GM19043 (cell line): ENCODE data around the gene PSG3.
"Not testable (repeated sequence)": the region's sequence is repeated elsewhere in the genome, so short reads cannot be mapped to it uniquely, and the experiment has no call there.

Experiments
- ATAC-seq: cut with Tn5 transposase; IDR thresholded peaks from one replicate; pipeline ENCODE4 v1.9.1; 2021; ENCODE audit warnings: low read depth; ENCODE audit not compliant: unreplicated experiment

PSG3 gene

DNA sequence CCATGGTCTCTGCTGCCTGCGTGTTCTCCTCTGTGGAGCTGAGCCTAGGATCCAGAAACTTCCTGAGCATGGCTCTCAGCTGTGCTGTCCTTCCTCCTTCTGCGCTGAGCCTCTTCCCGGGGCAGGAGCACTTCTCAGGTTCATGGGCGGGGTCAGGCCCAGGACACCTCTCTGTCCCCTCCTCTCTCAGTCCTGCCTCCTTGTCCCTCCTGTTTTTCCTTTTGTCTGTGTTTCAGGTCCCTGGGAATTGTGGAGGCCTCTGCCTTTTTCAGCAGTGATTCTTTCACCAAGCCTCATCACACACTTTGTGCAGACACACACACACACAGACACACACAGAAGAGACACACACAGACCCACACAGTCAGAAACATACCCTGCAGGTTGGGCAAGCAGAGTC is at the start of gene PSG3:
Gene PSG3 (minus strand): TSS at position 101 of the 400 bp plus-strand sequence. CDS start 97 bp downstream, at position 4.
- ATAC-seq: not testable (repeated sequence)

DNA sequence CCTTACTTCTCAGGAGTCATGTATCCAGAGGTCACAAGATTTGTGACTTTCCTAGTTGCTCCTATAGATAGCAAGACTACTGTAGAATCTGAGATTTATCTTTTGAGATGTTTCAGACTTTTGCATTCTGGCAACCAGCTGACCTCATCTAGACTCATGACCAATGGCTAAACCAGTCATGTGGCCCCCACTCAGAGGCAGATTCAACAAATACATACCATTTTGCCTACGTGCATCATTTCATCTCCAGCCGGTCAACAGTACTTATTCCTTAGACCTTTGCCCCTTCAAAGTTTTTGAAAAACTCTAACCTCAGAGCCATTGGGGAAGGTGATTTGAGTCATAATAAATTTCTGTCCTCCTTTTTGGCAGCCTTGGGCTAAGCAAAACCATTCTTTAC is 48.5 kb upstream of the PSG3 start:
- ATAC-seq: not testable (repeated sequence)

DNA sequence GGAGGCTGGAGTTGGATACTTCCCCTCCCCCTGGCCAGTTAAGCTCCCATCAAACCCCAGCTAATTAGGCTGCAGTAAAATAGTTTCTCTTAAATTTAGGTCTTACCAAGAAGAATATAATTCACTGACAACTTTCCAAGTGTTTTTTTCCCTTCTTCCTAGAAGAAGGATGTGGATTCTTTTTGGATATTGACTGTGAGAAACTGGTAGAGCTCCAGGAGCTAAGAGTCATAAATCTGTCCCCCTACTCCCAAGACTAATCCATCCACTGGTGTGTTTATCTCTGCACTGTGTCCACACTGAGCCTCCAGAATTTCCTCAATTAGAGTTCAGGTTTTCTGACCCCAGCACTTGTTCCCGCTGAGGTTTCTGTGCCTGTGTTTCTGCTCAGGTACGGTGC is 47.5 kb upstream of the PSG3 start:
- not testable (repeated sequence) for ATAC-seq

DNA sequence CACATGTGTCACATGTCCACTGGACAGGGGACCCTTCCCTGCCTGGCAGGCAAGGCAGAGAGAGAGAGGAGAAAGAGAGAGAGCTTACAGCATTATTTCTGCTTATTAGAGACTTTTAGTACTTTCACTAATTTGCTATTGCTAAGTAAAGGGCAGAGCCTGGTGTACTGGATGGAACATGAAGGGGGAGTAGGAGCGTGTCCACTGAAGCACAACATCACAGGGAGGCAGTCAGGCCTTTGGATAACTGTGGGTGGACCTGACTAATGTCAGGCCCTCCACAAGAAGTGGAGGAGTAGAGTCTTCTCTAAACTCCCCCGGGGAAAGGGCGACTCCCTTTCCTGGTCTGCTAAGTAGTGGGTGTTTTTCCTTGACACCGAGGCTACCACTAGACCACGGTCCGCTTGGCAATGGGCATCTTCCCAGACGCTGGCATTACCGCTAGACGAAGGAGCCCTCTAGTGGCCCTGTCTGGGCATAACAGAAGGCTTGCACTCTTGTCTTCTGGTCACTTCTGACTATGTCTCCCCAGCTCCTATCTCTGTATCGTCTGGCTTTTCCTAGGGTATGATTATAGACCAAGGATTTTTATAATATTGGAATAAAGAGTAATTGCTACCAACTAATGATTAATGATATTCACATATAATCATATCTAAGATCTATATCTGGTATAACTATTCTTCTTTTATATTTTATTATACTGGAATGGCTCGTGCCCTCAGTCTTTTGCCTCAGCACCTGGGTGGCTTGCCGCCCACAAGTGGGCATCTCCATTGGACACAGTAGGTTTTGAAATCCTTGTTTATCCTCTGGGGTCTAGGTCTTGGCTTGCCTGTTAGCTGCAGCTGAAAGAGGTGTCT is 36.7 kb upstream of the PSG3 start:
- not testable (repeated sequence) for ATAC-seq

DNA sequence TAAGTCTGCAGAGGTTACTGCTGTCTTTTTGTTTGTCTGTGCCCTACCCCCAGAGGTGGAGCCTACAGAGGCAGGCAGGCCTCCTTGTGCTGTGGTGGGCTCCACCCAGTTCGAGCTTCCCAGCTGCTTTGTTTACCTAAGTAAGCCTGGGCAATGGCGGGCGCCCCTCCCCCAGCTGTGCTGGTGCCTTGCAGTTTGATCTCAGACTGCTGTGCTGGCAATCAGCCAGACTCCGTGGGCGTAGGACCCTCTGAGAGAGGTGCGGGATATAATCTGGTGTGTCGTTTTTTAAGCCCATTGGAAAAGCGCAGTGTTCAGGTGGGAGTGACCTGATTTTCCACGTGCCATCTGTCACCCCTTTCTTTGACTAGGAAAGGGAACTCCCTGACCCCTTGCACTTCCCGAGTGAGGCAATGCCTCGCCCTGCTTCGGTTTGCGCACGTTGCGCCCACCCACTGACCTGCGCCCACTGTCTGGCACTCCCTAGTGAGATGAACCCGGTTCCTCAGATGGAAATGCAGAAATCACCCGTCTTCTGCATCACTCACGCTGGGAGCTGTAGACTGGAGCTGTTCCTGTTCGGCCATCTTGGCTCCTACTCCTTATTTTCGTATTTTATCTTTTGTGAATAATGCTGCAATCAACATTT is 34.4 kb upstream of the PSG3 start:
- ATAC-seq: not testable (repeated sequence)

DNA sequence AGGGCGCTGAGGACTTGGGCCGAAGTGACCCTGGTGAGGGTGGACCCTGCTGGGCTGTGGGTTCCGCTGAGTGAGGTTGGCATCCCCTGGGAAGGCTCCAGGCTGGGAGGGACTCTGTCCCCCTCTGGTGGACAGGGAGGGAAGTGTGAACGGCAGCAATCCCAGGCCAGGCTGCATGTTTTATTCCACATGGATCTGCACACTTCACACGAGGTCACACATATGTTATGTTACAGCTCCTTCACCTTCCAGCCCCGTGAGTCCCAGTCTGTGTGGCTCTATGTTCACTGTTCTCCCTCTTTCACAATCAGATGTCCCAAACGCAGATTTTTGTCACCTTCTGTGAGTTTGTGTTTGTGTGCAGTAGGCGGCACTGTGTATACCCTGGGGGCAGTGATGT is 27.0 kb upstream of the PSG3 start:
- ATAC-seq: not testable (repeated sequence)

DNA sequence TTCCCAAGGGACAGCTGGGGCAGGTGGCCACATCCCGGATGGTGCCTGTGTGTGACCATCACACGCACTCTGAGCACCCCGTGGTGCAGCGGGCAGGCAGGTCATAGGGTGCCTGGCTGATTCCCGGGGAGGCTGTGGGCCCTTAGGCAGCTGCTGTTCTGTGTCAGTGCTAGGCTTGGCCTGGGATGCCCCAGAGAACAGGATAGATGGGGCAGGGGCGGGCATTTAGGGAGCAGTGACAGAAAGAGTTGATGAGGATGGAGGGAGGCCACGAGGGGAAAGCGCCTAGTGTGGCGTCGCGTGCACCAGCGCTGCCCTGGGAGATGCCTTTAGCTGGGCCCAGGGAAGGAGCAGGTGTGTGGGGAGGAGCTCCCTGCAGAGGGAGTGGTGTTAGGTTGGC is 26.6 kb upstream of the PSG3 start:
- not testable (repeated sequence) for ATAC-seq

DNA sequence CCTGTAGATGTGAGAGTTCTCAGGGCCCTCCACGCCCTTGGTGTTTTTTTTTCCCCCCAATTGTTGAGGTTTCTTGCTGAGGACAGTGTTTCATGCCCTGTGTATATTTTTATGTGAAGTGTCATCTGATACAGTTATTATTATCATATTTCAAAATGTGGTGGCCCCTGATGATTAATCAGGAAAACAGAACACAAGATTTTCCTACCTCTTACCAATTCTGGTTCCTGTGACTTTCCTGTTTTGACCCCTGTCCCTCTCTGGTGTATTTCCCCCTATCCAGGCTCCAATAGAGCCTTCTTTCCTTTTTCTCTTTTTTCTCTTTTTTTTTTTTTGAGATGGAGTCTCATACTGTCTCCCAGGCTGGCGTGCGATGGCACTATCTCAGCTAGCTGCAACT is 24.6 kb upstream of the PSG3 start:
- no peak for ATAC-seq

DNA sequence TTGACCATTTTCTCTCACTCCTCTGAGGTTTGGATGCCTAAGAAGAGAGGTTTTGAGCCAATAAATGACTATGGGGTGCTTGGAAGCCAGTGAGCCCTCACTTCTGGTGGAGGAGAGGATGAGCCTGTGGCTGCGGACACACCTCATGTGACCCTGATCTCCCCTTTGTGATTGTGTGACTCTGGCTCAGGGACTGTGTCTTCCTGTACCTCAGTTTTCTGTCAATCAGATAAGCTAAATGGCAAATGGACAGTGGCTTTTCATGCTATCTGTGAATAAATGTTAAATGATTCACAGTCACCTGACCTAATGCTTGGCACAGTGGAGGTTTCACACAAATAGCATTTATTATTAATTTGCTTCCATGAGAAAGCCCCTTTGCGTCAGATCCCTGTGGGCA is 22.5 kb upstream of the PSG3 start:
- ATAC-seq: no peak

DNA sequence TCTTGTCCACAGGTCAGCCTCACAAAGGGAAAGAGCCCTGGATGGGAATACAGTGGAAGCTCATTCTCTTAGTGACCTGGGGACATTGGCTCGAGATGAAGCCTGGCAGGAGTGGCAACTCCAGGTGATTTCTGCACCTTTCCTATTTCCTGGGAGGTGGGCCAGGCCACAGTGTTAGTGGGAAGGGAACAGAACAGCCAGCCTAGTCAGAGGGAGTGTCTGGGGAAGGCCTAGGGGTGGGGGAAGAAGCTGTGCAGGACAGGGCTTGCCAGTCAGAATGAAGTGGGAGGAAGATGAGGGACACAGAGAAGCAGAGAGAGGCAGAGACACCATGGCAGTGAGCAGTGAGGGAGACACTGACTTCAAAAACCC is 21.6 kb upstream of the PSG3 start:
- not testable (repeated sequence) for ATAC-seq

DNA sequence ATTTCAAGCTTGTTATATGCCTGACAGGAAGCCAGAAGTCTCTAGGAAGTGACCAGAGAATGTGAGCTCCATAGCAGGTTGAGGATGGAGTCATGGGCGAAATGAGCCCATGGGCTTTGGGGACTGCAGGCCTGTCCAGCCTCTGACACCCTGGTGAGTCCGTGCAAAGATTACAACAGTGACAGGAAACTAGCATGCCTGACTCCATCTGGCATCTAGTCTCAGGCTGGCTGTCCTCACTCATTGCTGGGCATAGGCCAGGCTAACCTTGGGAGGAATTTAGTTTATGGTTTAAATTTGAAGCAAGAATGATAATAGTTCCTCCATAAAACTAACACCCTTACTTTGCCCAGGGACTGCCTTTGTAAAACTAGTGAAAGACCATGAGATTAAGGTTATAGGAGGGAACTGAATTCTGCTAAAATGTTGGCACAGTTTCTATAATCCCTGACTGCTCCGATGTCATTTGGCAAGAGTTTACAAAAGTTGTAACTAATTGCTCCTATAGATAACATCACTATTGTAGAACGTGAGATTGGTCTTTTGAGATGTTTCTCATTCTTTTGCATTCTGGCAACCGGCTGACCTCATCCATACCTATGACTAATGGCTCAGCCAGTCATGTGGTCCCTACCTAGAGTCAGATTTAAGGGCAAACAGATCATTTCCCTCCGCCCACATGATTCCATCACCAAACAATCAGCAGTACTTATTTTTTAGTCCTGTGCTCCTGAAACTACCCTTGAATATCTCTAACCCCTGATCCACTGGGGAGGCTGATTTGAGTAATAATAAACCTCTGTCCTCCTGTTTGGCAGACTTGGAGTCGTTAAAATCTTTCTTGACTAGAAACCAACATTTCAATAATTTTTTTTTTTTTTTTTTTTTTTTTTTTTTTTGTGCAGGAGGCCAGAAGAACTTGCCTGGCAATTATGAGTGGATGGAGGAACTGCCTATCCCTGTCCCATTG is 21.0 kb upstream of the PSG3 start:
- ATAC-seq: not testable (repeated sequence)

DNA sequence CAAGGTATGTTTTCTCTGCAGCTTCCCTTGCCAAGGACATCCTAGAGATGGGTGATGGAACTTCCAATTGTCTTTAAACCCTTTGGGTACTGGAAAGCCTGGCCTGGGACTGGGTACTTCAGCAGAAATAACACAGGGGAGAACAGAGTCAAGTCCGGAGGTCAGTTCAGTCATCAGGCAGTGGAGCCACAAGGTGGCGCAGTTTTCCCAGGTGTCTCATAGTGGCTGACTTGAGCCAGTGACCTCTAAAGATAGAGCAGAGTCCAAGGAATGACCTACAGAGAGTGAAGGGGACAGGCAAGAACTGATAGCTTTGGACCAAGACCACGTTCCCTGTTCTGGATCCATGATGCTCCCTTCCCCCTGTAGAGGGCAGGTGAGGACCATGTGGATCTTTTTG is 18.4 kb upstream of the PSG3 start:
- ATAC-seq: not testable (repeated sequence)

DNA sequence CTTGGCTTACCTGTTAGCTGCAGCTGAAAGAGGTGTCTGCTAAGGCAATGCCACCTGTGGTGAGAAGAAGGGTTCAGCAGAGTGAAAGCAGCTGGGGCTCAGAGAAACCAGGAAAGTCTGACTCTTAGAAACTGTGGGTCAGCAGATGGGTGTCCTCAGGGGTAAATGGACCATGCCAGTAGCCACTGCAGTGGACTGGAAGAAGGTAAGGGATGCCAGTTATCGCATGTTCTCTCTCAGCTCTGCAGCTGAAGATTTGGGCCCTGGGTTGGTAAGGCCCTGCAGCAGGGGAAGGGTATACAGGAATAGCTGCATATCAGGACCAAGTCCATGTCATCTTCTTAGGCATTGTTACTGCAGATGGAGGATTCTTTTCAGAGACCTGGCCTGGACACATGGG is 12.0 kb upstream of the PSG3 start:
- not testable (repeated sequence) for ATAC-seq

DNA sequence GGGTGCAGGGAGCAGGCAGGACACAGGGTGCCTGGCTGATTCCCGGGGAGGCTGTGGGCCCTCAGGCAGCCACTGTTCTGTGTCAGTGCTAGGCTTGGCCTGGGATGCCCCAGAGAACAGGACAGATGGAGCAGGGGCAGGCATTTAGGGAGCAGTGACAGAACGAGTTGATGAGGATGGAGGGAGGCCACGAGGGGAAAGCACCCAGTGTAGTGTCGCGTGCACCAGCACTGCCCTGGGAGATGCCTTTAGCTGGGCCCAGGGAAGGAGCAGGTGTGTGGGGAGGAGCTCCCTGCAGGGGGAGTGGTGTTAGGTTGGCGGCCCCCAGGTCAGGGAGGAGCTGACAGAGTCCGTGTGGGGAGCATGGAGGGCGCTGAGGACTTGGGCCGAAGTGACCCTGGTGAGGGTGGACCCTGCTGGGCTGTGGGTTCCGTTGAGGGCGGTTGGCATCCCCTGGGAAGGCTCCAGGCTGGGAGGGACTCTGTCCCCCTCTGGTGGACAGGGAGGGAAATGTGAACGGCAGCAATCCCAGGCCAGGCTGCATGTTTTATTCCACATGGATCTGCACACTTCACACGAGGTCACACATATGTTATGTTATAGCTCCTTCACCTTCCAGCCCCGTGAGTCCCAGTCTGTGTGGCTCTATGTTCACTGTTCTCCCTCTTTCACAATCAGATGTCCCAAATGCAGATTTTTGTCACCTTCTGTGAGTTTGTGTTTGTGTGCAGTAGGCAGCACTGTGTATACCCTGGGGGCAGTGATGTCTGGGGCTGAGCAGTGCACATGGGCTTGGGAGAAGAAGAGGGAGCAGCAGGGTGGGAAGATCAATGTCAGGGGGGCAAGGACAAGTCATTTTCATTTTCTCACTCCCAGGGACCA is 1.7 kb upstream of the PSG3 start:
- ATAC-seq: not testable (repeated sequence)

DNA sequence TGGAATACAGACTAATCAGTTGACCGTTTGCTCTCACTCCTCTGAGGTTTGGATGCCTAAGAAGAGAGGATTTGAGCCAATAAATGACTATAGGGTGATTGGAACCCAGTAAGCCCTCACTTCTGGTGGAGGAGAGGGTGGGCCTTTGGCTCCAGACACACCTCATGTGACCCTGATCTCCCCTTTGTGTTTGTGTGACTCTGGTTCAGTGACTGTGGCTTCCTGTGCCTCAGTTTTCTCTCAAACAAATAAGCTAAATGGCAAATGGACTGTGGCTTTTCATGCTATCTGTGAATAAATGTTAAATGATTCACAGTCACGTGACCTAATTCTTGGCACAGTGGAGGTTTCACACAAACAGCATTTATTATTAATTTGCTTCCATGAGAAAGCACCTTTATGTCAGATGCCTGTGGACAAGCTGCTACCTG is 2.7 kb downstream of the PSG3 start:
- ATAC-seq: not testable (repeated sequence)

DNA sequence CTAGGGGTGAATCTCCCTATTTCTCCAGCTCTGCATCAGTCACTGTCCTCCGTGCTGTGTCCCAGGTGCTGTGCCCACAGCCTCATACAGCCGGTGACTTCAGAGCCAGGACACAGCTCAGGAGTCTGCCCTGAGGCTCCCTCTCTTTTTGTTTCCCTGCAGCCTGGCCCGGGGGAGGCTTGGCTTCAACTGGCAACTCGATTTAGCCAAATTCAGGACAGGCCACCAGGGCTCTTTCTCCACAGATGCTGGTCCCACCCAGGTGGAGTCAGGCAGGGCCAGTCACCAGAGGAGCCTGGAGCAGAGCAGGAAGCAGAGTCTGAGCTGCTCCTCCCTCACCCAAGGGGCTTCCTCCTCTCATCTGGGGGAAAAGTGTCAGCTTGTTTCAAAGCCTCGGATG is 11.9 kb downstream of the PSG3 start:
- ATAC-seq: not testable (repeated sequence)

DNA sequence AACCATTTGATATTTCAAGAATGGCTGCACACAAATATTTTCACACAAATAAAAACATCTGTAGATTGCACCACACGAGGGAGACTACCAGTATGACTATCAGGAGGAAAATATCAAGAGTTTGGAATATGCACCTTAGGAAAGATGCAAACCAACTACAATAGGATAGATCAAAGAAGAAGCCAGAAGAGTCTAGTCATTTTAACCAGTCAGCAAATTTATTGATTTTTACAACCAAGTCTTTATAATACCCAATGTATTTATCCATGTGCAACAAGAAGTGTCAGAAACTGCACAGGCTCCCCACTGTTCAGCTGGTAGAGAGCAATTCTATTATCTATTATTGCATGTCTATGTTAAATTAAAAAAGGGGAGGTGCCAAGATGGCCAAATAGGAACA is 26.3 kb downstream of the PSG3 start:
- ATAC-seq: not testable (repeated sequence)

DNA sequence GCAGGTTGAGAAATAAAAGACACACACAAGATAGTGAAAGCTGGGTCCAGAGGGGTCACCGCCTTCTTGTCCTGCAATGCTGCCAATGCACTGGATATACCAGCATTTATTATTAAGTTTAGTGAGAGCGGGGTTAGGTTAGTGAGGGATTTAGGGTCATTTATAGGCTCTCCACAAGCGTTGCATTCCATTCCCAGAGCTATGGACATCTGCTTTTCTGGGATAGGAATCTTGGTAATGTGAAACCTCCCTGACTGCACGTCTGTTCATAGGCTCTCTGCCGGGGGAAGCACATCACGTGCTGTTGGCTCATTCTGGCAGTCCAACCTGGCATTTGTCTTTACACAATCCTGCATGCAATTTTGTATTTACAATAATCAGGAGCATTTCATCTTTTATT is 27.5 kb downstream of the PSG3 start:
- ATAC-seq: not testable (repeated sequence)

DNA sequence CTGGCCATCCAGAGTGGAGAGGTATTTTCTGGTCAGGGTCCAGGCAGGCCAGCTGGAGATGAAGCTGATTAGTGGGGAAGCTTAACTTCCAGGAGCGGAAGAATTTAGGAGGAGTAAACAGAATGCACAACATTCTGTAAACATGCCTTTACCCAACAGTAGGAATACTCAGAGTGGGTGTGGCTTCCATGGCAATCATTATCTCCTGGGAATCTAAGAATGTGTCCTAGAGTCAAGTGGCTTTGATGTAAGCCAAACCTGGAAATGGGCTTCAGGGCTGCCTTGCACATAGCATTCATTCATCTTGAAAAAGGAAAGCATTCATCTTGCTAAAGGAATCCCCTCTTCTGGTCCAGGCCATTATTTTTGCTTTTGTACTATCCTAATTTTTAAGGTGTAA is 29.3 kb downstream of the PSG3 start:
- not testable (repeated sequence) for ATAC-seq

DNA sequence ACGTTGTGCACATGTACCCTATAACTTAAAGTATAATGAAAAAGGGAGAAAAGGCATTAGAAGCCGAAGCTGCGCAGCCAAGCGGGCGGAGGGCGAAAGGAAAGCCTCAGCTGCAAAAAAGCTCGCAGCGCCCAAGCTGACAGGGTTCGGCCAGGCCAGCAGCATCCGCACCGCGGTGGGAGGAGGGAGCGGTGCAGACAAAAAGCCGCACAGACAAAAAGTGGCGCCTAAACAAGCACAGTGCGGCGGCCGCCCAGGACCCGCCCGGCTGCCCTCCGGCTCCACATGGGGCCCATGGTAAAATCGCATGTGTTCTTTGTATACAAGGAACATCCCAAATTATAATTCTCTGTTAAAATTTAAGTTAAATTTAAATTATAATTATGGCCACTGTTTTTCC is 42.4 kb downstream of the PSG3 start:
- no peak for ATAC-seq
